Activated T-cell treated with anti-CD3 and anti-CD28 coated beads for 48 hours (primary cell): ENCODE data around the gene LRRC18.

ENCODE experiments used
- DNase-seq: peaks from one replicate; pipeline ENCODE4 v3.0.0-alpha.2; 2020; ENCODE audit warnings: low read depth

LRRC18 gene

DNA sequence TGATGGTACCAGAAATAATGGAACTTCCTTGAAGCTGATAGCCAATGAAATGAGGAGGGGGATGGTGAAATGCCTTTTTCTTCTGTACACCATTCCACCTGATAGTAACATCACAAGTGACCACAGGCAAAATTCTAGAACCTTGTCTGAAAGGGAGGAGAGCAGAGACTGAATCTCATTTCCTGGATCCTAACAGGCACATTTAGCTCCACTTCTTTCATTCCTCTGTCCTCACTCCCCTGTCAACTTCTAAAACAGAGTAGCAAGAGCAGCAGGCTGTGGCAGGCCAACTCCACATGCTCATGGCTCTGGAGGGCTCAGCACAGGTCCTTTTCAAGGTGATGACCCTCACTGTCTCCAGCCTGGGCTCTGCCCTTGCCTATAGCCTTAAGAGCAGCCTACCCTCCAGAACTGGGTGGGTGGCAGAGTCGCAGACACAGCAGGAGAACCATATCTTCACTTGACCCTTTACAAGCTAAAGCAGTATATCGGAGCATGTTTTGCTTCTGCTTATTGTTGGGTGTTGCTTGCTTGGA lies at the start of gene LRRC18:
TSS of gene LRRC18 (minus strand) at position 51 of the 536 bp plus-strand sequence. CDS start 25,685 bp downstream, outside the sequence.
- DNase-seq: no peak

DNA sequence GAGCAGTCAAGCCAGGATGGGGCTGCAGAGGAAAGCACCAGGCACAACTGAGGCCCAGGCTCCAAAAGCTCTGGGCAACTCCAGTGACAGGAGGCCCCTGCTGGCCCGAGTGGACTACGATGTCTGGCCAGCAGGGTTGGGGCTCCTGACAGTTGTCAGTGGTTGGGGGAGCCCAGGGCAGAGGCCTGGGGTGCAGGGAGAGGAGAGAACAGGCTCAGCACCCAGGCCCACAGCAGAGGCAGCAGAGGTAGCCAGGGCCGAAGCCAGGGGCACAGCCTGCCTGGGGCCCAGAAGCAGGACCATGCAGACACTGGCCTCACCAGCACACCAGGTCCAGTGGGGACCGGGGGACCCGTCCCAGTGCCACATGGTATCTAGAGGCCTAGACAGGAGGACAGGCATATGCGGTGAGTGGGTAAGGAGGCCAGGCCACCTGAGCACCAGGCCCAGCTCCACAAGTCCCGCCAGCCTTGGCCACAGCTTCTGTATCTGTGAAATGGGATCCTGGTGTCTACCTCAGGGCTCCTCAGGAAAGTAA lies 46.0 kb upstream of the LRRC18 start:
- no peak for DNase-seq

DNA sequence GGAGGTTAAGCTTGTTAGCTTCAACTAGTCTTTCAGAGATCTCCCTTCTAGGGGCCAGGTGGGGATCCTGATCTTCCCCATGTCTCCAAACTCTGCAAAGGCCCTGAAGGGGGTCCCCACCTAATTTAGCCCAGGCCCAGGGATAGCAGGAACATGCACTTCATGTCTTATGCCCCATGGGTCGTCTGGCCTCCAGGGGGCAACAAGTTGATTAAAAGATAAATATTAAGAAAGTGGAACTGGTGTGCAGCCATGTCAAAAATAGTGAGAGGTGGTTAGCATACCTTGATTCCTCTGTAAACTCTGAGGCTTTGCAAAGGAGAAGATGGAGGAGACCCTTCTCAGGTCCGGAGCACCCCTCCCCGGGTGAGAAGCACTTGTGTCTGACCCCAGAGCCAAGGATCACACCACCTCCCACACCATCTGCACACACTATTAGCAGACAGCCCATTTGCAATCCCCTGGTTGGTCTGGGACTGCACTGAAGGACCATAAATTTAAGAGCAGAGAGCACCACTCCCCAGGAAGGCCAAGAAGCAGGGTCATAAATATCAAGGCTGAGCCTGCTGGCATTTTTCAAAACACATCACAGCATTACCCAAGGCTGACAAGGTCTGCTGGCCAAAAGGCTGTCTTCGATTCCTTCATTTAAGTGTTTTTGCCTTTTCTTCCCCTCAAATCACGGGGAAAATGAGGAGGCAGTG lies 44.2 kb upstream of the LRRC18 start:
- DNase-seq: no peak

DNA sequence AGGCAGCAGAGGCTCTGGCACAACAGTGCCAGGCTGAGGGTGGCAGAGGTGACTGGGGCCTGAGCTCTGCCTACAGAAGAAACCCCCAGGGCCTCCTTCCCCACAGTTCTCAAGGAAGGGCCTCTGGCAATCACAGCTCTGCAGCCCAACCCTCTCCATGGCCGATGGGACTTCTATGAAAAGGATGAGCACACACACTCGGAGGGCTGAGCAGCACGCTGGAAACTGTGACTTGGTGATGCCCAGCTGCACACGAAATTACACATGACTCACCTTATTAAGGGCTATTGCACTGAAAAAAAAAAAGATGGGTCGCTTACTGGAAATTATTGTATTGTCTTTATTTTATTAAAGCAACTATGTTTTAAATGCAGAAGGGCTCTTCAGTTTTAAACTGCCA lies 42.9 kb upstream of the LRRC18 start:
- DNase-seq: no peak

DNA sequence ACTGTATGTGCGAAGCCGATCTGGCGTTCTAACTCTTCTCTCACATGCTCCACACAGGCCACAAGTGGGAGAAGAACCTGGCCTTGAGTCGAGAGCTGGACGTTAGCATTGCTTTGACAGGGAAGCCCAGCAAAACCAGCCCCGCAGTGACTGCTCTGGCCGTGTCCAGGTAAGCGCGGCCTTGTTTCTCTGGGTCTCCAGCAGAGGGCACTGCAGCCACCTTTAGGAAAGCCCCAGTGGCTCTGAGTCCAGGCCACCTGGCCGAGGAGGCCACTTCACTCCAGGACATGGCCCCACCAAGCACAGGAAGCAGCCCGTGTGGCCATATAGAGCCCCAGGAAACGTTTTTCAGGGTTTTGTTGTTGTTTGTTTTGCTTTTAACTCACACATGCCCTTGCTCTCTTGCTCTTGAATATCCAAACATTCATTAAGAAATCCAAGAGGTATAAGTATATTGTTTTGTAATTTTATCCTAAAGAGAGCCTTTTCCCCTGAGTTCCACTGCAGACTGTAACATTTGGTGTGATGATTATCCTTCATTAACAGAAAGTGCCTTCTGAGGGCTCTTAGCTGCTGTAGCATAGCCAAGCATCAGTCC lies 41.8 kb upstream of the LRRC18 start:
- peak; percentile 29 for DNase-seq

DNA sequence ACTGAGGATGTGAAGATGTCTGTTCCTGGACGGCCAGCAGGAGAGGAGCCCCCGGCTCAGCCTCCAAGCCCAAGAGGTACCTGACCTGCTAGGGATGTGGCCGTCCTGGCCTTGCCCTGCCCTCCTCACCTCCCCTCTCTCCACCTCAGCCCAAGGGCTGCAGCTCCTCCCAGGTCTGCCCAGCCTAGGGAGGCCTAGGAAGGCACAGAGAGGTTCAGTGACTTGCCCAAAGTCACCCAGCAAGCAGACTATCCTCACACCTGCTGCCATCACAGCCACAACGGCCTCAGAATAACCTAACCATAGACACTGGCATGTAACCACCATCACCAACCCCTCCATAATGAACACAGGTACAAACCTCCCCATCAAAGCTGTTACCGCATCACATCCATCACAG lies 38.7 kb upstream of the LRRC18 start:
- no peak for DNase-seq

DNA sequence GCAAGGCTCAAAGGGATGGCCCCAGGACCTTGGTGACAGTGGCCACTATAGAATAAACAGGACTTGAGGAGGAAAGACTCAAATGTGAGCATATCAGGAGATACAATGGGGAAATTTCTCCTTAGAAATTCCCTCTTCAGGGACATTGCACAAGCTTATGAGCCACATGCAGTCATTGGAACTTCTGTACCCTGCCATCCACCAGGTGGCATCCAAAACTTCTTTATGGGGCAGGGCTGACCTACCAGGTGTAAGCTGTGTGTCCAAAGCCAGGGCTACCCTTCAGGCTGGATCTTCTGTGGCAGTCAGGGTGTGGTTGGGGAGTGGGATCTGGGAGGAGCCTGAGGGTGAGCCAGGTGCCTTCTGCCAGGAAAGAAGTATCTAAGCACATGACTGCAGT lies 36.6 kb upstream of the LRRC18 start:
- DNase-seq: no peak

DNA sequence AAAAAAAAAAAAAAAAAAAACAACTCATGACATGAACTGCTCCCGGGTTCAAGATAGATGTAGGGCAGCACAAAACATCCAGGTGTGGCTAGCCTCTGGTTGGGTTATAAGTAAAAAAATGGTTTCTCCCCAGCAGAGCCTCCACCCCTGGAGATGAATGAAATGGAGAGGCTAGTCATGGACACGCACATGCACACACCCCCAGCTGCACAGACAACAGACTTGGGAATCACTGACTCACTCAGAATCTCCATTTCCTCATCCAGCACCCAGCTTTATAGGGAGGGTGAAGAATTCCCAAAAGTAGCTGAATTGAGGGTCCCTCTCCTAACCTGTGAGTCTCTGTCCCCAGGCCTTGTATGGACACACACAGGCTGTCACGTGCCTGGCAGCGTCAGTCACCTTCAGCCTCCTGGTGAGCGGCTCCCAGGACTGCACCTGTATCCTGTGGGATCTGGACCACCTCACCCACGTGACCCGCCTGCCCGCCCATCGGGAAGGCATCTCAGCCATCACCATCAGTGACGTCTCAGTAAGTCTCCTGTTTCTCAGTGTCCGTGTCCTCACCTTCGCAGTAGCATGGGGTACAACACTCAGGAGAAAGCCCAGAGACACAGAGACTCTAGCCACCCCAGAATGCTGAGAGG lies 35.0 kb upstream of the LRRC18 start:
- no peak for DNase-seq

DNA sequence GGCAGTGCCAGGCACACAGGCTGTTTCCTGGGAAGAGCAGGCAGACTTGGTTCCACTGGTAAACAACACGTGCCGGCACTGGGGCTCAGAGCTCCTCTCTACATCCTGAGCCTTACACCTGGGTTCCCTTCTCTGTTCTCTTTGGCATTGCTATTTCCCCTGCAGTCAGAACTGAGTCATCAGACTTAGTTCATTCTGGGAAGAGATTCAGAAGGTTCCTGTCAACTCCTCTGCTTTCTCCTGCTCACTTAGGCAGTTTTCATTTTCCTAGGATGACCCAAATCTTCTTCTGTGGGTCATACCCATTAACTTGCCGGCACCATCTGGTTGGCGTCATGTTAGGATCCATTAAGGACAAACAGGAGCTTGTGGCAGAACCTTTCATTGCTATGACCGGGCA lies 33.4 kb upstream of the LRRC18 start:
- no peak for DNase-seq

DNA sequence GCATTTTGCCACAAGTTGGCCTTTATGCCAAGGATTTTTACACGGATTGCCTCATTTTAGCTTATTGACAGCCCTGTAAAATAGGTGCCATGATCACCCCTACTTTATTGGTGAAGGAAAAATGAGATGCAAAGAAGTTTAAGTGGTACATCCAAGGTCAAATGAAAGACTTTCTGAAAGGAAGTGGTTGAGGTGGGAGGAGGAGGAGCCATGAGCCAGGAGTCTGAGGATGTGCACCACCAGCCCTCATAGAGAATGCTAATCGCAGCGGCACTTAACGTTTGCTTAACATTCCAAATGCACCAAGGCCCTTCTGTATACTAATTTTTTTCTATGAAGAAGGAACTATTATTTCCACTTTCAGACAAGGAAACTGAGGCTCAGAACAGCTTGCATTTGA lies 31.0 kb upstream of the LRRC18 start:
- DNase-seq: no peak

DNA sequence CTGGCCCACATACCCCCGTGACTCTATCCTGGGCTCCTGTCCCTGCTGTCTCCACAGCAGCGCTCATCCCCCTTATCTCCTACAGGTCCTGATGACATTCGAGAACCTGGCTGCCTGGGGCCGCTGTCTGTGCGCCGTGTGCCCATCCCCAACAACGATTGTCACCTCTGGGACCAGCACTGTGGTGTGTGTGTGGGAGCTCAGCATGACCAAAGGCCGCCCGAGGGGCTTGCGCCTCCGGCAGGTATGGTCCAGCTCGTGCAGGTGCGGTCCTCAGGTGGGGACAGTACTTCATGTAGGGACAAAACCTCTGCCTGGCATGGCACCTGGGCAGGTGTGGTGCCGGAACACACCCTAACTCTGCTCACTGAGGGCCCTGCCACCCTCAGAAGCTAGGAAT lies 30.4 kb upstream of the LRRC18 start:
- DNase-seq: no peak

DNA sequence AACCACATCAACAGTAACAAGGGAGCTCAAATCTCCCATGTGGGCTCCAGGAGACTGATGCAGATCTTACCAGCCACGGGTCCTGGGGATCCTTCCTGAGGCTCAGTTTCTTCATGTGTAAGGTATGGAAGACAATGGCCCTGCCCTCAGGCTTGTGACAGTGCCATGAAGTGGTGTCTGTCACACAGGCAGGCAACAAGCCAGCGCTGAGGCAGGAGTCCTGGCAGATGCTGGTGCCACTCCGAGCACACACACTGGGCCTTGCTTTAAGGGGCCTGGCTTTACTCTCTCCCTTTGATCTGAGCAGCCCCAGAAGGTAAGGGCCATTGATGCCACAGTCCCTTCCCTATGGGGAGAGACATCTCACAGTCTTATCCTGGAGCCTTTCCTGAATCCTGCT lies 28.4 kb upstream of the LRRC18 start:
- DNase-seq: no peak

DNA sequence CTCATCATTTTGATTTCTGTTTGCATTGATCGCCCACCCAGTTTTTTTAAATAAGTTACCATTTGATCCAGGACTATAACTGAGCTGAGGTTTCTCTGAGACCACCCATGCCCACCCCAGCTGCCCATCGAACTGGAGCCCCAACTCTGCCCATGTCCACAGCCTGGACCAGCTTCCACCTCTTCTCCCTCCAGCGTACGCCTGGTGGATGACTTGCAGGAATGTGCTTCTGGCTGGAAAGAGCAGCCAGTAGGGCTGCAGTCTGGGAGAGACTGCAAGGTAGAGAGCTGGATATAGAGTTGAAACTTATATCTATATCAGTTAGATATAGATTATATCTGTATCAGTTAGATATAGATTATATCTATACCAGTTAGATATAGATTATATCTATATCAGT lies 25.8 kb upstream of the LRRC18 start:
- DNase-seq: no peak

DNA sequence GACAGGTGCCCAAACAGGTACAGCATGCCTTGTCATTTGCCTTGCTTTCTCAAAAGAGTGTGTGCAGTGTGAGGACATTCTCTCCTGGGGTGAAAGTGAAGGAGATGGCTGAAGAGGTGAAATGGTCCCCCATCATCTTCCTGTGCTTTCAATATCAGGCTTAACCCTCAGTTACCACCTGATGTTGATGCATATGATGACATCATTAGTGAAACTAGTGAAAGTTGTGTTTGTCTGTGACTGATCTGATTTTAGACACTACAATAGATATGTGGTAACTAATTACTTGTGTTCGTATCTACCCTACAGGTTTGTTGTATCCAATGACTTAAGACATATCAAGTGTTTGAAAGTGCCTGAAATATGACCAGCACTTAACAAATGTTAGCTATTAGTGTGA lies 24.4 kb upstream of the LRRC18 start:
- DNase-seq: no peak

DNA sequence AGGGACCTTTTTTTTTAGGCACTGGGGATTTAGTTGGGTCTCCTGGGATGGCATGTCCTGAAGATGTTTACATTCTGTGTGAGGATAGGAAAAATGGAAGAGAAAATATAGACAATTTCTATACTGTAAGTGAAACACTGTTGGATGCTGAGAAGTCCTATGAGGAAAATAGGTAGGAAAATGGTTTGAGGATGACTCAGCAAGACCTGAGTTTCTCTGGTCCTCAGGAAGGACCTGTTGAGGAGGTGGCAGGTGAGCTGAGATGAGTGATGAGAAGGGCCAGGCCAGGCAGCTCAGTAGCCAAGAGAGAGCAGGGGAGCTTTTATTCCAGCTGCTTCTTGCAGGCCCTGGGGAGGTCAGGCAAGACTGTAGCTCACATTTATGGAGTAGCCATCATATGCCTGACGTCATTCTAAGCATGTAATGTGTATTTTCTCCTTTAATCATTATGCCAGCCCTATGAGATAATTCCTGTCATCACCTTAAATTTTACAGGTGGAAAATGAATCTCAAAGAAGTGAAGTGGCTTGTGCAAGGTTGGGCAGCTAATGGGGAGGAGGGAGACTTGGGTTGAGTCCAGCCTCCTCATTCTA lies 19.1 kb upstream of the LRRC18 start:
- no peak for DNase-seq

DNA sequence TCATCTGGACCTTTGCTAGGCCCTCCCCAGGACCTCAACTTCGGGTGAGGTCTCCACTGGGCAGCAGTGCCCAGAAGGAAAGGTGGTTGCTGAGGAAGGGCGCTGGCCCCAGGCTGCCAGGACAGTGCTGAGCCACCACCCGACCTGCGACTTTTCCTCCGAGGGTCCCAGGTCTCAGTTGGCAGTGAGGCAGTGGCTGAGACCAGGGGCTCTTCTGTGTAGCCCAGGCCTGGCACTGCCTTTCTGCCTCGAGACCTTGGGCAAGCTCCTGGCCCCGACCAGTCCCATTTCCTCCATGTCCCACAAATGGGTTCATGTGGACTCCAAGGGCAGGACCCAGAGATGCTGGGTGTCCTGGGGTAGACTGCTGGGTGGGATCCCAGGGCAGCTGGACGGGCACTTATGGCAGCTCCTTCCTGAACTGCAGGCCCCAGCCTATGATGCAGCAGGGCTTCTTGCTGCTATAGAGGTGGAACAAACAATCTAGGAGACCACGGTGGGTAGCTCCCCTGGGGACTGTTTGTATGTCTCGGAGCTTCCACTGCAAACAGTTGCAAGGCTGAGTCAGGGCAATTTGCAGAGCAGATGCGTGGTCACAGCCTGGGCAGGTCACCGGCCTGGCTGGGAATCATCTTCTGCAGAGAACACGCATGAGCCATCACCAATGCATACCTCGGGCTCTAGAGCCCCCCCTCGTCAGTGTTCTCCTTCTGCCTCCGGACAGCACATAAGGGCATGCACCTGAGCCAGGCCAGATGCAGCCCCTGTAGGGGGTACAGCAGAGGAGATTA lies 17.9 kb upstream of the LRRC18 start:
- no peak for DNase-seq

DNA sequence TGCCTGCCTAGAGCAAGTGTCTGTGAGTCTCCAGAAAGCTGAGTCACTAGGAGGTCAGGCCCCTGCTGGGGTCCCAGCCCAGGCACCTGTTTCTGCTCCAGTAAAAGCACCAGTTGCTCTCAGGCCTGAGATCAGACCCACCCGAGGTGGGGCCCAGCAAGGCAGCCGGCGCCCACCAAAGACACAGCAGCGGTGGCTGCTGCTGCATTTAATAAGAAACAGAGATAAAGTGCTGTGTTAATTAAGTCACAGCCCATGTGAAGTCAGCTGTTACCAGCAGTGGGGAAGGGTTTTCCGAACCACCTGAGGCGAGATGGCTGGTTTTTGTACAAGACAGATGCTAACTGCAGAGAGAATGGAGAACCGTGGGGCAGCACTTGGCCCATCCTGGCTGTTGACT lies 12.1 kb upstream of the LRRC18 start:
- DNase-seq: no peak

DNA sequence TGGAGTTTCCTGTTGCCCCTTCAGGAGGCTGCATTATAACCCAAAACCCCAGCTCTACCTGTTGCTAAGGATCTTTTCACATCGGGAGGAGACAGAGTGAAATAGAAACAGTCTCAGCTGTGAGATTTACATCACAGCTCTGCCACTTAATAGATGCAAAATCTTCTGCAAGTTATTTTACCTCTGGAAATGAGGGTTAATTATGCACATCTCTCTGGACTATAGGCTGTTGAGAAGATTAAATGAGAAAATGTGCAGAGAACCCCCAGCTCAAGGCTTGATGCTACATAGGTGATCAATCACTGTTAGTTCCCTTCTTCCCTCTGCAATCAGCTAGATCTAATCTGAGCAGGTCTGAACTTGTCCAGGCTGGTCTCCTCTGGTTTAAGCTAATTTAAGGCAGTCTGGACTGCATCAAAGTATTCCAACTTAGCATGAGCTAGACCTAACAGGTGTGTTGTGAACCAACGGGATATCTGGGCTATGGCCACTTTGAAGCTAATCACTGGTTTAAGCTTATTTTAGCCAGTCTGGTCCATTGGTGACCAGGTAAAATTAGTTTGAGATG lies 8.9 kb upstream of the LRRC18 start:
- DNase-seq: no peak

DNA sequence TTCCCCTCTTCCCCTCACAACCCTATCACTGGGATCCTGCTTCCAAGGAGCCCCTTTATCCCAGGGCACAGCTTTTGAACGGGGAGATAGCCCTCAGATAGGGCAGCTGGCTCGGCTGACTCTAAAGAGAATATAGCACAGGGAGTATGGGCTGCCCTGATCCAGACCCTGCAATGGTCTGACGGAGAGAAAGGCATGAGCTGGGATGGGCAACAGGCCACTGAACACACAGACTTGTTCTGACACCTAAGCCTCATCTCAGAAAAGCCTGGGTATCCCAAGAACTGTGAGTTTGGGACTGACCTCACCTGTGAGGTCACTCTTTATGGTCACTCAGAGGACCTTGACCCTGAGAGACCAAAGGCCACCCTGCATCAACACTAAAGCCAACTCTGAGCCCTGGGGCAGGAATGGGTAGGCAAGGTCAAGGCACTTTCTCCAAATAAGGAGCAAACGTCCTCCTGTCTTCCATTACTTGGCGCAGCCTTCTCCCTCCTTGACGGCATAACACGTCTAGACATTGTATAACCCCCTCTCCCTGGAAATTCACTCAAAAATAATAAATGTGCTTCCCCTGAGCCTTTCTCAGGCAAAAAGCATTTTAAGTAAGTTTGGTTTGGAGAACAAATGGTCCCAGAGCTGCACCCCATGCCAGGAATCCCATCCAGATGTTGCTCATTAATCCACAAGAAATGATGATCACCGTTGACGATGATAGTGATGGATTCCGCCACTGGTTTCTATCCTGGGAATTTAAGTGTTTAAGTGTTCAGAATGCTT lies 8.2 kb upstream of the LRRC18 start:
- no peak for DNase-seq

DNA sequence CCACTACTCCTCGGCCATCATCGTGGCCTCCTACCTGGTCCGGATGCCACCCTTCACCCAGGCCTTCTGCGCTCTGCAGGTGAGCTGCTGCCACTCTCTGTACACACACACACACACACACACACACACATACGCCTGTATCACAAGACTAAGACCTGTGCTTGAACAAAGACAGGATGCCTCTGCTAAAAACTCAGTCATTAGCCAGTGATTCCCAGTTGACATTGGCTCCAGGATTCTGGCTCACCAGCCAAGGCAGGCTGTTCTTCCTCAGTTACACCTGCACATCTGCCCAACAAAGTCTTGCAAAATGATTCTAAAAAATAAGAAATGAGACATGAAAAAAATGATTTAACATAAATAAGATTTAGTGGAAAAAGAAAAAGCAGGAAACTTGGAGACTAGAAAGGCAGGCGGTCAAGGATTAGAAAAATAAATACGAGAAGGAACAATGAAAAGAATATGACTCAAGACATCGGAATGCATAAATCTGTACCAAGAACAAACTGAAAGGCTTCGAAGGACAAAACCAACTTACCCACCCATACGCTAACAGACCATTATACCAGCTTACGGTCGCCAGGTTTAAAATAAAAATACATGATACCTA lies 7.4 kb upstream of the LRRC18 start:
- no peak for DNase-seq
